NB4 (cell line): ENCODE data around the gene ARHGAP26.
A peak's percentile ranks its signal among the peaks of the same experiment; 100 is the strongest.

ENCODE experiments used
- DNase-seq: peaks from one replicate; pipeline ENCODE4 v3.0.0; 2010; ENCODE audit warnings: low read depth
- H3K4me3 ChIP-seq: one replicate; pipeline ENCODE4 v1.5.1; 2011; ENCODE audit warnings: mild to moderate bottlenecking, low read depth, low read length, moderate library complexity
- CTCF ChIP-seq: IDR thresholded peaks from one replicate; pipeline ENCODE4 v1.5.1; 2012; ENCODE audit warnings: low read depth, low read length
- MYC ChIP-seq: IDR thresholded peaks from 2 replicates; pipeline ENCODE4 v1.6.1; 2011; ENCODE audit warnings: low read depth, low read length
- POLR2A ChIP-seq: IDR thresholded peaks from 2 replicates; pipeline ENCODE4 v1.6.1; 2011; ENCODE audit warnings: mild to moderate bottlenecking; ENCODE audit not compliant: insufficient read length; ENCODE audit errors: extremely low read depth
- TF ChIP-seq, protein P1 (sequence below): IDR thresholded peaks from 2 replicates; pipeline ENCODE4 v1.6.1; 2011; ENCODE audit warnings: low read depth, low read length

Gene ARHGAP26, protein sequence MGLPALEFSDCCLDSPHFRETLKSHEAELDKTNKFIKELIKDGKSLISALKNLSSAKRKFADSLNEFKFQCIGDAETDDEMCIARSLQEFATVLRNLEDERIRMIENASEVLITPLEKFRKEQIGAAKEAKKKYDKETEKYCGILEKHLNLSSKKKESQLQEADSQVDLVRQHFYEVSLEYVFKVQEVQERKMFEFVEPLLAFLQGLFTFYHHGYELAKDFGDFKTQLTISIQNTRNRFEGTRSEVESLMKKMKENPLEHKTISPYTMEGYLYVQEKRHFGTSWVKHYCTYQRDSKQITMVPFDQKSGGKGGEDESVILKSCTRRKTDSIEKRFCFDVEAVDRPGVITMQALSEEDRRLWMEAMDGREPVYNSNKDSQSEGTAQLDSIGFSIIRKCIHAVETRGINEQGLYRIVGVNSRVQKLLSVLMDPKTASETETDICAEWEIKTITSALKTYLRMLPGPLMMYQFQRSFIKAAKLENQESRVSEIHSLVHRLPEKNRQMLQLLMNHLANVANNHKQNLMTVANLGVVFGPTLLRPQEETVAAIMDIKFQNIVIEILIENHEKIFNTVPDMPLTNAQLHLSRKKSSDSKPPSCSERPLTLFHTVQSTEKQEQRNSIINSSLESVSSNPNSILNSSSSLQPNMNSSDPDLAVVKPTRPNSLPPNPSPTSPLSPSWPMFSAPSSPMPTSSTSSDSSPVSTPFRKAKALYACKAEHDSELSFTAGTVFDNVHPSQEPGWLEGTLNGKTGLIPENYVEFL

DNA sequence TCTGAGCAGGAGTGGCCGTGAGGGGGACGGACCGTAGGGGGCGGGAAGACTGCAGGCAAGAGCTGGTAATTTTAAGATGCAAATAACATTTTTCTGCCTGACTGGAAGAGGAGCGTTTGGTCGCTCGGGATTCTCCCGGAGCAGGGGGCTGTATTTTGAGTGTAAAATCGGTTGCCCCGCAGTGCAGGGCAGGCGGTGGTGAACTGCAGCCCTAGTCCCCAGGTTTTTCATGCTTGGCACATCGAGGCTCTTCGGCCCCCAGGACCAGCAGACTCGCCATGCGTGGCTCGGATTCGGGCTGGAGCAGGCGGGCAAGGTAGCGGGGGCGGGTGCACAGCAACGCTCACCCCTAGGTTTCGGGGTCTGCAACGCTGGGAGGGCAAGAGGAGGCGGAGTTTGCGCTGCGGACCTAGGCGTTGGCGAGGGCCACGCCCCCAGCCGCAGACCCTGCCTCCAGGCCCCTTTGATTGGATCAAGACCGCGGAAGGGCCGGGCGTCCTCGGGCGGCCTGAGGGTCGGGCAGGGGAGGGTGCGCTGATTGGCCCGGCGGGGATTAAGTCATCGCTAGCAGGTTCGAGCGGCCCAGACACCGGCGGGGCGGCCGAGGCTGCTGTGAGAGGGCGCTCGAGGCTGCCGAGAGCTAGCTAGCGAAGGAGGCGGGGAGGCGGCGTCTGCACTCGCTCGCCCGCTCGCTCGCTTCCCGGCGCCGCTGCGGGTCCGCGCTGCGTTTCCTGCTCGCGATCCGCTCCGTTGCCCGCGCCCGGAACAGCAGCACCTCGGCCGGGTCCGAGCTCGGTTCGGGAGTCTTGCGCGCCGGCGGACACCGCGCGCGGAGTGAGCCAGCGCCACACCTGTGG is at the start of gene ARHGAP26:
ARHGAP26 (plus strand) TSS at position 585 of the 857 bp plus-strand sequence. CDS start 385 bp downstream, outside the sequence.
- TF ChIP-seq POLR2A, result peak; percentile 68
- peak; percentile 52 for TF ChIP-seq MYC
- TF ChIP-seq, protein P1, sequence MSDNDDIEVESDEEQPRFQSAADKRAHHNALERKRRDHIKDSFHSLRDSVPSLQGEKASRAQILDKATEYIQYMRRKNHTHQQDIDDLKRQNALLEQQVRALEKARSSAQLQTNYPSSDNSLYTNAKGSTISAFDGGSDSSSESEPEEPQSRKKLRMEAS, result peak; percentile 38; the same call in 1 of the 2 replicates
- TF ChIP-seq CTCF, result no peak
- peak; percentile 98 for DNase-seq
- H3K4me3 ChIP-seq, result peak within 1 kb of the TSS; percentile 79

GRCh38 chr5:142720641-142721271 is 49.4 kb upstream of the ARHGAP26 start:
- H3K4me3 ChIP-seq, result no peak overlapping the region
- TF ChIP-seq CTCF (no peak), MYC (no peak), POLR2A (no peak)
- TF ChIP-seq, protein P1, result no peak
- DNase-seq, result no peak

DNA sequence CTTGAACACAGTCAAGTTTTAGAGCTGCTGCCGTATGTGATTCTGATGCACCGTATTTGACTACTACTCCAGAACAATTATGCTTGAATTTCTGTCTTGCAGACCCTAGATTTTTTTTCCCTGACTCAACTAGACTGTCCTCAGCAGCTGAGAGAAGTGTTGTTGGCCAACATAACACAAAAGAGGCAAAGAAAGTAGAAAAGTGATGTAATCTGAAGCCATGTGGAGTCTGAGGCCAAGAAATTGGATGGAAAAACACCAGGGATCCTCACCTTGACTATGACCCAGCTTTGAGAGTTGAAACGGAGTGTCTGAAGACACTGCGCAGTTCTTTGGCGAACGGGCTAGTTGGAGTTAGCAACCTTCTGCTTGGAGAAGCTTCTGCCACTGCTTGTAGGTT is 48.0 kb upstream of the ARHGAP26 start:
- DNase-seq, result no peak
- H3K4me3 ChIP-seq, result no peak overlapping the region
- TF ChIP-seq MYC (no peak), CTCF (no peak), POLR2A (no peak)
- TF ChIP-seq, protein P1, result no peak

DNA sequence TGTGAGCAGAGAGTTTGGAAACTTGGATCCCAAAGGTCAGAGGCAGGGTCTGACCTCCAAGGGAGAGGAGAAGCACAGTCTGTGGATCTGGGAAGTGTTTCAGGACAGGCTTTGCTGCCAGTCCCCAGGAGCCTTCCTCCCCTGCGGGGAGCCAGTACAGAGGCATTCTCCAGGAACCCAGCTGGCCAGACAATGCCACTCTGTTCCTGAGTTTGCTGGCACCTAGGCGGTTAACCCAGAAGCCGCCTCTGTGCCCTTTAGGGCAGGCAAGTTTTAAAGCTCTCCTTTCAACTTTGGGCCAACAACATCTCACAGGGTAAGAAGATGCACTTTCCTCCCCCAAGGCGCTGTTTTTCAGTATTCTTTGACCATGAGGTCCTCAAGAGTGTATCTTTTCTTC is 47.3 kb upstream of the ARHGAP26 start:
- no peak for DNase-seq
- TF ChIP-seq MYC (no peak), CTCF (no peak), POLR2A (no peak)
- TF ChIP-seq, protein P1, result no peak
- H3K4me3 ChIP-seq, result no peak overlapping the region

DNA sequence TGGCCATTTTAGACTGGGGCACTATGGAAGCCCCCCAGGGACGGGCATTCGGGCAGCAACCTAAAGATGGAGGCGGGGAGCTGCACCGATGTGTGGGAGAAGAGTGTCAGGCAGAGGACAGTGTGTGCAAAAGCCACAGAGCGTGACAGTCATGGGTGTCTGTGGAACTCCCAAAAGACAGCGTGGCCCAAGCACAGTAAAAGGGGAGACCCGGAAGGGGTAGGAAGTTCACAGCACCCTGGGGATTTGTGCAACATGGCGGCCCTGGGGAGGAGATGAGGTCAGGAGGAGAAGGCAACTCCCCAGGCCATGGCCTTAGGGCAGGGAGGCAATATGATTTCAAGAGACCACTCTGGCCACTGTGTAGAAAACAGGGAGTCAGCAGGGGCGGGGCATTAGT is 45.4 kb upstream of the ARHGAP26 start:
- H3K4me3 ChIP-seq, result no peak overlapping the region
- TF ChIP-seq MYC, result no peak
- no peak for TF ChIP-seq CTCF
- TF ChIP-seq POLR2A, result no peak
- TF ChIP-seq, protein P1, result no peak
- DNase-seq, result peak; percentile 38
